Mucosa of rectum (tissue), 2 donors: ENCODE data around the gene SULT1C2.

ENCODE experiments used
- H3K27ac ChIP-seq, 2 donors: one replicate each; pipeline ENCODE4 v1.7.0; 2013; ENCODE audit warnings: inconsistent platforms in 2 of 2, low read depth in 2 of 2, low read length in 2 of 2
- H3K27me3 ChIP-seq, 2 donors: one replicate each; pipeline ENCODE4 v1.7.0; 2013; ENCODE audit warnings: low read length in 2 of 2; ENCODE audit not compliant: control insufficient read depth in 2 of 2, insufficient read depth in 2 of 2
- H3K36me3 ChIP-seq, 2 donors: one replicate each; pipeline ENCODE4 v1.7.0; 2013; ENCODE audit warnings: low read length in 2 of 2; ENCODE audit not compliant: control insufficient read depth in 2 of 2, insufficient read depth in 2 of 2
- H3K4me1 ChIP-seq, 2 donors: one replicate each; pipeline ENCODE4 v1.7.0; 2013; ENCODE audit warnings: low read length in 2 of 2, mild to moderate bottlenecking in 1 of 2; ENCODE audit not compliant: control insufficient read depth in 2 of 2, insufficient read depth in 2 of 2
- H3K4me3 ChIP-seq, 2 donors: one replicate each; pipeline ENCODE4 v1.7.0; 2013; ENCODE audit warnings: low read length in 2 of 2
- H3K9ac ChIP-seq, 2 donors: one replicate each; pipeline ENCODE4 v1.7.0; 2013; ENCODE audit warnings: low read length in 2 of 2, low read depth in 1 of 2, mild to moderate bottlenecking in 1 of 2
- H3K9me3 ChIP-seq, 2 donors: one replicate each; pipeline ENCODE4 v1.7.0; 2013; ENCODE audit warnings: low read length in 2 of 2; ENCODE audit not compliant: control insufficient read depth in 2 of 2
- donor health status: healthy.
- donor health status: Normal muscosa, but diverticular disease.

SULT1C2 gene

DNA sequence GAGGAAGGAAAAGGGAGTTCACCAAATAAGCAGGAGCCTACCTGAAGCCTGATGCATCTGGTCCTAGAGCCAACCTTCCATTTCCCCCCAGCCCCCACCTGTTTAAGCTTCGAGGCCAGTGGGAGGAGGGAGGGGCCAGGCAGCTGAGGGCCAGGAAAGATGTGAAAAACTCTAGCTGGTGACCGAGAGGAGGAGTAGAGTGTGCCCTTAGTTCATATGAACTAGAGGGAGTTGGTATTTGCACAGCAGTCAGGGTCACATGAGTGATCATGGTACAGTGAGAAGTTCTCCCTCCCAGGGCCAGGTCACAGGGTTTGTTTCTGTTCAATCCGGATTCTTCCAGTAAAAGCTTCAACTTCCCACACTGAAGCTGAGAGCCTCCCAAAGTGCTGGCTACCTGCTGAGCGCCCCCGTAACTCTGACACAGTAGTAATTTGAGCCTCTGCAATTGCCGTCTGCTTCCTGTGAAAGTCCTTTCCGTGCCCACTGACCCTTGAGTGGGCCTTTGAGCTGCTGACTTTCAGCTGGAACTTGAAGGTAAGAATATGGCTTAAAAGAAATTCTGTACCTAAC lies at the start of gene SULT1C2:
Gene SULT1C2, plus strand, starts transcription at position 362 of the 573 bp plus-strand sequence. CDS start 4,773 bp downstream, outside the sequence.
- Histone ChIP-seq H3K9me3 (no peaks in the 10 kb centered on the region), H3K9ac (no peak within 1 kb of the TSS), H3K27me3 (no peaks in the 10 kb centered on the region), H3K4me3 (no peak within 1 kb of the TSS), H3K27ac (no peak within 1 kb of the TSS), H3K4me1 (peaks cover 0 to 2% of the 10 kb centered on the region in 2 donors), H3K36me3 (no peaks in the 10 kb centered on the region)

DNA sequence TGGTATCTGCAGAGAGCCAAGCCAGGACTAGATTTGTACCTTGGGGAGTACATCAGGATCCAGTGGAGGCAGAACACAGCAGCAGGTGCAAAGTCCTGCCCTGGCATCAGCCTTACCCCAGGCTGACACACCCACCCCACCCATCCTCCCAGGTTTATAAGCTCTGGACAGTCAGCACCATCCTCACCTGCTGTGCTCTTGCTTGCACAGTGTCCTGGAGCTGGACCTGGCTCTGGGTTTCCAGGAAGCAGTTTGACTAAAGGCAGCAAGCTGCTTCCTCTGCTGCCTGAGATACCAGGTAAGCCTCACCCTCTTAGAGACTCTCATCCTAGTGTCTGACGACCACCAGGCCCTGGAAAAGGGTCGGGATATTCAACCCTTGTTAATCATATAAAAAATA lies 48.9 kb upstream of the SULT1C2 start, which contains the start of gene SULT1C3:
Gene SULT1C3, plus strand, starts transcription at position 183 of the 400 bp plus-strand sequence. CDS start 7,227 bp downstream, outside the sequence.
- Histone ChIP-seq H3K4me3 (no peak within 1 kb of the TSS), H3K27me3 (no peaks in the 10 kb centered on the region), H3K9ac (no peak within 1 kb of the TSS), H3K4me1 (no peaks in the 10 kb centered on the region), H3K9me3 (peaks cover 0 to 4% of the 10 kb centered on the region in 2 donors), H3K36me3 (no peaks in the 10 kb centered on the region), H3K27ac (no peak within 1 kb of the TSS)

DNA sequence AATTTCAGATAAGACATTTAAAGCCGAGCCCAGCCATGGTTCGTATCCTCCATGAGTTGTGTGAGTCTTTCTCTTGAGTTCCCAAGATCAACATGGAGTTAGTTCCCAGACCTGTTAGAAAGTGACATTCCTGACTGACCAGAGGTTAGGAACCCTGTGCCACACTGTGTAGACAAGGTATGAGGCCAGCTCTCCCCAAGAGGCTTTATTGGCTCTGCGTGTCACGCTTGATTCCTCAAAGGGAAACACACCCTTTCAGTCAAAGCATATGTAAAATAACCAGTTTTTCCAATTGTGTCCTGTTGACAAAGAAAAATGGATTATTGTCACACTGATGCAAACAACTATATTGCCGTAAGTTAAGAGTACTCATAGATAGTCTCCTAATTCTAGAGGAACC lies 47.7 kb upstream of the SULT1C2 start:
- Histone ChIP-seq H3K27me3 (no peaks in the 10 kb centered on the region), H3K9ac (no peak overlapping the region), H3K4me3 (no peak overlapping the region), H3K27ac (no peak overlapping the region), H3K9me3 (peaks cover 0 to 4% of the 10 kb centered on the region in 2 donors), H3K36me3 (no peaks in the 10 kb centered on the region), H3K4me1 (no peaks in the 10 kb centered on the region)

DNA sequence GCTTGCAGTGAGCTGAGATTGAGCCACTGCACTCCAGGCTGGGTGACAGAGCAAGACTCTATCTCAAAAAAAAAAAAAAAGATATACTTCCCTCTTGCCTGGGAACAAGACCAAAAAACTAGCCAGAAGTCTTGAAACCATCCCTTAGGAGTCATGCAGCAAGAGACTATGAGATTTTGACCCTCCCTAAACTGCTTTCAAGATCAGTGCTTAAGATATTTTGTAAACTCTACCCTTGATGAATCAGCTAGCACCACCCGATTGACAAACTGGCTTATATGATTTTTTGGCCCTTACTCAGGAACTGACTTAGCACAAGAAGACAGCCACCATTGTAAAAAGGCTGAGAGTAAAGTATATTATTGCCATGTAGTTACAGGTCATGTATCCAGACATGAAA lies 45.1 kb upstream of the SULT1C2 start:
- Histone ChIP-seq H3K27ac (no peak overlapping the region), H3K4me1 (no peaks in the 10 kb centered on the region), H3K36me3 (no peaks in the 10 kb centered on the region), H3K4me3 (no peak overlapping the region), H3K27me3 (no peaks in the 10 kb centered on the region), H3K9ac (no peak overlapping the region), H3K9me3 (no peaks in the 10 kb centered on the region)

DNA sequence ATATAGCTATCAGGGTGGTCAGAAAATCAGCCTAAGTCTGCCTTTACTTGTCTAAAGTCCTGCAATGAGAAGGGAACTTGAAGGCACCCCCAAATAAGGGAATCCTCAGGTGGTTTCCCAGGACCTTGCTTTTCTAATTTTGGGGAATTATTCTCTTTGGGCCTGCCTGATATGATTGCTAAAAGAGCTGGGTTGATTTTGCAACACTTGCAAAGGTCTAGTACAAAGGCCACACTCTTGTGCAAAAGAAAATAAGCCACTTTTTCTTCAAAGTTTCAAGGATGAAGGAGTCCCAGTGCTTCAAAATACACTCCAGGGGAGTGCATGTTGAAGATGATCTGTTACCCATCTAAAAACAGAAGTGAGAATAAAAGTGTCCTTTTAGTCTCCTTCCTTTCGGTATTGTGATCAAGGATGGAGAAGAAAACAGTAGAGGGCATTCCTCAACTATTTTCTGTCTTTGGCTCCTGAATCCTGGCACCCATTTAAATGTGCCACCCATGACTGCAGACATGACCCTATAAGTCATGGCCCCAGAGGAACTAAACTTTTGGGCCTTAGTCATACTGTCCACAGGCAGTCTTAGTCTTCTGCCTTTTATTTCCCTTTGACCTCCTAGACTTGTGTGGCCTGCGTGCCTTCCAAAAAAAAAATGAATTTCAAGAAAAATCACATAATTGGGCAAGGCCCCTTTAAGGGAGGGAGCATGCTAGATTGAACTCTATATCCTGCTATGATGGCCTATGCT lies 43.9 kb upstream of the SULT1C2 start:
- Histone ChIP-seq H3K4me3 (no peak overlapping the region), H3K27me3 (no peaks in the 10 kb centered on the region), H3K9me3 (no peaks in the 10 kb centered on the region), H3K27ac (no peak overlapping the region), H3K4me1 (no peaks in the 10 kb centered on the region), H3K9ac (no peak overlapping the region), H3K36me3 (no peaks in the 10 kb centered on the region)

DNA sequence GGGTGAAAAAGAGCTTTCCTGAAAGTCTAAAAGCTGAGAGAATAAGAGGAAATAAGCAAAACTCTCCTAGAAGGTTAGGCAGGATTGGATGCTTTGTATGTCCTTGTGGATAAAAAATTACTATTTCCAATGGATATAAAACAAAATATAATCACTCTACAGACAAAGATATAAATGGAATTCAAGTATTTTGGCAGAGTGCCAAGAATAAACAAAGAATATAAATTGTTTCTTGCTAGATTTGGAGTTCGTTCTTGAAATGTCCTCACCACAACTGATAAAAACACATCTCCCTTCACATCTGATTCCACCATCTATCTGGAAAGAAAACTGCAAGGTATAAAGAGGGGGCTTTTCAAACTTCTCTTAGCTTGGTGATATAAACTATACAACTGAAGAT lies 35.6 kb upstream of the SULT1C2 start:
- no peaks in the 10 kb centered on the region for H3K36me3 ChIP-seq

DNA sequence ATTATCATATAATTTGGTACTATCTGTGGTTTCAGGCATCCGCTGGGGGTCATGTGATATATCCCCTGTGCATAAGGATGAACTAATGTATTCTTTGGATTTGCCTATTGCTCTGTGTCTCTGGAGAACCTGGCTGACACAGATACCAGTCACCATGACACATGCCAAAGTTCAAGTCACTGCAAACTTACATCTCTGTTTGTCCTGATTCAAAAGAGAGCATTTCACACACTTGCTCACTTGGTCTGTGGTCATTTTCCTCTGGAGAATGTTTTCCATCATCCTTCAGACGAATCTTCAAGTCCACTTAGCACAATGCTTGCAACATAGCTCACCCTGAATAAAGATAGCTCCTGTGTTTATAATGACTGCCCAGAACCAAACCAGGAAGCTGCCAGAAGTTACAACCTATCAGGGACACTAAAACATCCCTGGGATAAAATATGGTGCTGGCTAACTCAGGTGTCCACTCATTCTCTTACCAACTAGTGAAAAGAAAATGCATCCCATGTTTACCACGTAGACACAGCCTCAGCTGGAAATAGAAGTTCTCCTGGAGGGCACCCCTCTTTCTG lies 30.9 kb upstream of the SULT1C2 start:
- Histone ChIP-seq H3K36me3 (no peaks in the 10 kb centered on the region), H3K27ac (no peak overlapping the region), H3K4me1 (no peaks in the 10 kb centered on the region), H3K27me3 (no peaks in the 10 kb centered on the region), H3K9ac (no peak overlapping the region), H3K4me3 (no peak overlapping the region), H3K9me3 (no peaks in the 10 kb centered on the region)

More for the DNA sequence above, 35.6 kb upstream of the SULT1C2 start:
- H3K4me3 ChIP-seq: no peak overlapping the region
- H3K27ac ChIP-seq: no peak overlapping the region
- H3K27me3 ChIP-seq: no peaks in the 10 kb centered on the region
- H3K4me1 ChIP-seq: no peaks in the 10 kb centered on the region
- H3K9ac ChIP-seq: no peak overlapping the region
- H3K9me3 ChIP-seq: no peaks in the 10 kb centered on the region

DNA sequence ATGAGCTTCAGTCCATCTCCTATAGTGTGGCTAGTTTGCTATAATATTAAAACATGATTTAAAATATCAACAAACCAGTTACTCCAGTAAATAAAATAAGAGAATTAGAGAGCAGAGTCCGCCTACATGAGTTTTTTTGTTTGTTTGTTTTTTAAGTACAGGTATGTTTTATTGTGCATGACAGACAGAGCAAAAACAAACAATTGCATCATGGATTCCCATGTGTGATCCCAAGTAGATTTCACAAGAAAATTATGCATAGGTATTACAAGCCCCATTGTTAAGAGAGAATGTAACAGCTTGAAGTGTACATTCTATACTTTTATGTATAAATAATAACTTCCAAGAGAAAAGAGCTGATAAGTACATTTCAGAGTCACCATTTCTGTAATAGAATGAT lies 27.9 kb upstream of the SULT1C2 start:
- Histone ChIP-seq H3K9me3 (no peaks in the 10 kb centered on the region), H3K36me3 (no peaks in the 10 kb centered on the region), H3K4me3 (no peak overlapping the region), H3K4me1 (no peaks in the 10 kb centered on the region), H3K27me3 (no peaks in the 10 kb centered on the region), H3K27ac (no peak overlapping the region), H3K9ac (no peak overlapping the region)

DNA sequence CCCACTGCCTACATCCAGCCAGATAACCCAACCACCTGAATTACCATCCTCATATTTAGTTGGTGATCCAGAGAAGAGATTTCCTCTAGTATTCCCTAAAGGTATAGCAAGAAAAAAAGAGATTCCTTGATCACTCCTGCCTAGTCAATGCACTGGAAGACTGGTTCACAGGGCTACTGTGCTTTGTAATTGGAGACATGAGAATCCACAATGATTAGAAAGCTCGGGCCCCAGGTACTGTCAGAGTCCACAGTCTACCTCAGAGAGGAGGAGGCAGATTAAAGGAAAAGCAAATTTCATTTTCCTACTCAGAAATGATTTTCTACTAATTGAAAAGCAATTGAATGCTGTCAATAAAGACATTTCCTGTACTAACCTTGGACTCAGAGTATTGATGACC lies 26.7 kb upstream of the SULT1C2 start:
- Histone ChIP-seq H3K36me3 (no peaks in the 10 kb centered on the region), H3K4me1 (no peaks in the 10 kb centered on the region), H3K27ac (no peak overlapping the region), H3K27me3 (no peaks in the 10 kb centered on the region), H3K4me3 (no peak overlapping the region), H3K9me3 (no peaks in the 10 kb centered on the region), H3K9ac (no peak overlapping the region)

DNA sequence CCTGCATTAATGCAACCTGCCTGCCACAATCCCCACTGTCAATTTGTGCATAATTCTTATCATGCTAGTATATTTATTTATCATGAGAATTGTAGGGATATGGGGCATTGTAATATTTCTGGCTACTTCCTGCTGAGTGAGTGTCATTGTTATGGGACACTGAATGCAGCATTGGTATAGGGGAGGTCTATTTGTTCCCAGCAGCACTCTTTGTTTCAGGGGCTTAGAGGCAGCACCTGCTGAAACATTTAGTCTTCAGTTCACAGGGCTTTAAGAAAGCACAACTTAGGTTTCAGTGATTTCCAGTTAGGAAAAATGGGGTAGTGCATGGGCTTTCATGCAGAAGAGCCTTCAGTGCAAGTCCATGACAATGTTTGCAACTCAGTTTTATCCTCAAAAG lies 25.3 kb upstream of the SULT1C2 start:
- H3K9me3 ChIP-seq: no peaks in the 10 kb centered on the region

More for the DNA sequence above, 25.3 kb upstream of the SULT1C2 start:
- H3K27ac ChIP-seq: no peak overlapping the region
- H3K27me3 ChIP-seq: no peaks in the 10 kb centered on the region
- H3K9ac ChIP-seq: no peak overlapping the region
- H3K4me3 ChIP-seq: no peak overlapping the region
- H3K4me1 ChIP-seq: peaks cover 0 to 3% of the 10 kb centered on the region in 2 donors
- no peaks in the 10 kb centered on the region for H3K36me3 ChIP-seq
